Esophagus squamous epithelium (tissue), 4 donors: ENCODE measurements around the gene ULBP3.

ENCODE experiments used
- CTCF ChIP-seq, 6 experiments: fragments of 450-650 bp in 4 of 6; fragments of 200-600 bp in 2 of 6; sonication (generic) in 2 of 6; IDR thresholded peaks; one replicate each; pipeline ENCODE4 v1.5.1; 2016 to 2019; ENCODE audit warnings: antibody characterized with exemption in 6 of 6, mild to moderate bottlenecking in 4 of 6, moderate library complexity in 4 of 6
- POLR2A ChIP-seq, 4 donors: fragments of 450-650 bp; IDR thresholded peaks; one replicate each; pipeline ENCODE4 v1.6.1; 2017; ENCODE audit warnings: antibody characterized with exemption in 4 of 4, mild to moderate bottlenecking in 4 of 4, moderate library complexity in 3 of 4

GRCh38 chr6:150055131-150055530, 13.8 kb downstream of the ULBP3 start:
- TF ChIP-seq CTCF (IDR thresholded peaks at IDR 0.05) (no peak), POLR2A (IDR thresholded peaks at IDR 0.05) (no peak)
